Dedifferentiated amniotic fluid mesenchymal stem cell (primary cell): ENCODE data around the gene NDST4.

ENCODE experiments used
- DNase-seq: peaks from one replicate; pipeline ENCODE4 v3.0.0-alpha.2; 2016; ENCODE audit errors: extremely low spot score

Gene NDST4

DNA sequence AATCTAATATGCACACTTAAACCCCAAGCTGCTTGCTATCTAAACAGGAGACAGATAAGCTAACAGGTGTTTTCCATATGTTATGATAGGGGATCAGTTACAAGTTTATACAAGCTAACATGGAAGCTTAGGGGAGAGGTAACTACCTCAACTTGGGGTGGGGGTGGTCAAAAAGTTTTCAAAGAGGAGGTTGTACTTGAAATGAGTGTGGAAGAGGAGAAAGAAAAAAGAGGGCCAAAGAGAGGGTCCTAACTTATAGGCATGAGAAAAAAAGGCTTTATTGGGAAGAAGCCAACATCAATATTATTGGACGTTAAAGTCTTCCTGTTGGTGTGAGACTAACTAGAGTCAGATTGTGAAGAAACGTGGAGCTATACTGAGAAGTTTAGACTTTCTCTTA is 205.9 kb downstream of the NDST4 start:
- DNase-seq: no peak

DNA sequence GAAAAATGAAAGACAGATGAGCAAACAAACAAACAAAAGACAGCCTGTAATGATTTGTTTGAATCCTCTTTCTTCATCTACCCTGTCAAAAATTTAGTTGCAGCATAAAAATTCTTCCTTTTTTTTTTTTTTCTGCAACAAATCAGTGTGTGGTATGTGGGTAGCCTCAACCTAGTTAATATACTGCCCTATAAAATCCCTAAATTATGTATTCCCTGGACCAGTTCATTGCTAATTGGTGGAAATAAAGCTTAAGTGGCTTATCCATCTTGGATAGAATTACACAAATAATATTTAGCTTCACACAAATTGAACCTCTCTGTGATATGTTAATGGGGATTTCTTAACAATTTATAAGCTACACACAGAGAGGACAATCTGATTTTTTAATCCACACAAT is 208.4 kb downstream of the NDST4 start:
- DNase-seq: no peak

DNA sequence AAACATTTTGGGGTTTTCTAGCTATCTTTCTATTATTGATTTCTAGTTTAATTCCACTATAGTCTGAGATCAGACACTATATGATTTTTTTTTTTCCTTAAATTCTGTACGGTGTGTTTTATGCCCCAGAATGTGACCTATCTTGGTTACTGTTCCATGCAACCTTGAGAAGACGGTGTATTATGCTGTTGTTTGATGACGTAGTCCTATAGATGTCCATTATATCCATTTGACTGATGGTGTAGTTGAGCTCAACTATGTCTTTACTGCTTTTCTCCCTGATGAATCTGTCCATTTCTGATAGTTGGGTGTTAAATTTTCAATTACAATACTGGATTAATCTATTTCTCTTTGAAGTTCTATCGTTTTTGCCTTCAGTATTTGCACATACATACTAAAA is 212.5 kb downstream of the NDST4 start:
- DNase-seq: no peak

DNA sequence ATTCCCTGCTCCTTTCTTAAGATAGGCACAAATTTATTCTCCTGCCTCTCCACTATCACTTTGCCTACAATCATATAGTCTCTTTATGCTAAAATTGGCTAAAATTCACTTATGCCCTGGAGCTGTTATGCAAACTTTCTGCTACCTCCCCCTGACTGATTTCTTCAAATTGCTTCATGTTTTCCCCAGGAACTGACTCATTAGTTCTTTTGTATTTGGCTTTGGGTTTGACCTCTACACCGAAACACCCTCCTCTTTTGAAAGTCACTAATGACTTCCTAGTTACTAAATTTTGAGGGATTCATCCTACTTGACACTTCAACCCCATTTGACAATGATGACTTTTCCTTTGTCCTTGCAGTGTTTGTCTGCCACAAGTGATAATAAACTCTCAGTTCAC is 222.6 kb downstream of the NDST4 start:
- DNase-seq: no peak

DNA sequence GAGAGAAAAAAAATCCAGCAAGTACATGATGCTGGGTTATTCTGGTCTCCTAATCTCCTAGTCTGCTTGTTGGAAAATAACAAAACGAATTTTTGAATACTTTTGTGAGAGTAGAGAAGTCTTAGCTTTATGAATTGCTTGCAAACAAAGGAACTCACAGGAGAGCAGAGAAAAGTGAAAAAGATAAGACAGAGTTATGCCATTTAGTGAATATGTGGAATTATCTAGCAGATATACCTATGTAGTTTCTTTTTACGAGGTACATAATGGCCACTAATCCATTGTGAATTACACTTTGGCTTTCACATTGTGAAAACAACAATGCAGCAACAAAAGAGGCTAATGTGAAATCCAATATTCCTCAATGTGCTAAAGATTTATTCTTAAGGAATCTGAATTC is 226.7 kb downstream of the NDST4 start:
- no peak for DNase-seq

DNA sequence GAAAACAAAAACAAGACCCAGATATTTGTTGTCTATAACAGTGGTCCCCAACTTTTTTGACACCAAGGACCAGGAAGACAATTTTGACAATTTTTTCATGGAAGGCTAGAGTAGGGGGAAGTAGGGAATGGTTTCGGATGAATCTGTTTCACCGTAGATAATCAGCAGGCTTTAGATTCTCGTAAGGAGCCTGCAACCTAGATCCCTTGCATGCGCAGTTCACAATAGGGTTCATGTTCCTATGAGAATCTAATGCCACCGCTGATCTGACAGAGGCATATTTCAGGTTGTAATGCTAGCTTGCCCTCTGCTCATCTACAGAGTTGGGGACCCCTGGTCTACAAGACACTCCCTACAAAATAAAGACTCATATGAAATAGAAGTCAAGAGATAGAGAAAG is 229.8 kb downstream of the NDST4 start:
- DNase-seq: no peak

DNA sequence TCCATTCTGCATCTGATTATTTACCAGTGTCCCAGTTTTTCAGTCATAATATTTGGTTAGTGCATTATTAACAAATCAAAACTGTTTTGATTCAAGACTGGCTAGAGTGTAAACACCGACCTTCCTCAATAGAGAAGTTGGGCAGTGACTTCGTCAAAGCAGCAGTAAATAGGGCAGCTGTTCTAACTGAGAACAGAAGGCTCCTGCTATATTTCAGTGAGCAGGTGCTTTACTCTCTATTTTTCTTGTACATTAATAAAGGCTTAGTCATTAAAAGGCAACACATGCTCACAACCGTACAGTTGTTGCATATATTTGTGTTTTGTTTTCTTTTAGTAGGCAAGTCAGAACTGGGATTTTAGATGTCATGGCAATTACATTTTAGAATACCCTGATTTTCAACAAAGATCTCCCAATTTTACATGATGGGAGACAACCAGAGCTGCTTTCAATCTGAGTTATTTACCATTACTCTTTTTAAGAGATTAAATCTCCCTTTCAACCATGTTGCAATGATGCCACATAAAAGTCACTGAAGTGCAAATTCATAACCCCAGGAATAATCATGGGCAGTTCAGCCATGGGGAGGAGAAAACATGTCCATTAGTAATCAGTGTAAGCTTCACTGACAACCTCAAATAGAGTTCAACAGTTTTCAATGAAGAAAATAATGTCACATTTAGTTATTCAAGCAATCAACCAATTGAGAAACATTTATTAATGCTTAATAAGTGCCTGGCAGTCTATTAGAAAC is 233.3 kb downstream of the NDST4 start:
- DNase-seq: no peak

DNA sequence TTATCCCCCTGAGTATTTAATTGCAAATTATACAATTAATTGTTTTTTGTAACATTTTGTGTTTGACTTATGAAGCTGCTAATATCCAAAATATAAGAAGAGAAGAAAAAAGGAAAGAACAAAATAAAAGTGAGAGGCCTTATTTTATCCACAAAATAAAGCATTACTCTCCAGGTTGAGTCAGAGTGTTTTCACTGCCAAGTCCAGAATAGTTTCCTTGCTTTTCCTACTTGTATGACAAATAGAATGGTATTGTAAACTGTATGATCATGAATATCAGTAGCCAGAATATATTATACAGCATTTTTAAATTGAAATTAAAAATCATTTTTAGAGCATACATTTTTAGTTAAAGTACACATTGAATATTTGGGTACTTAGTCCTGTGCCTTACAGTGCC is 237.8 kb downstream of the NDST4 start:
- DNase-seq: no peak

DNA sequence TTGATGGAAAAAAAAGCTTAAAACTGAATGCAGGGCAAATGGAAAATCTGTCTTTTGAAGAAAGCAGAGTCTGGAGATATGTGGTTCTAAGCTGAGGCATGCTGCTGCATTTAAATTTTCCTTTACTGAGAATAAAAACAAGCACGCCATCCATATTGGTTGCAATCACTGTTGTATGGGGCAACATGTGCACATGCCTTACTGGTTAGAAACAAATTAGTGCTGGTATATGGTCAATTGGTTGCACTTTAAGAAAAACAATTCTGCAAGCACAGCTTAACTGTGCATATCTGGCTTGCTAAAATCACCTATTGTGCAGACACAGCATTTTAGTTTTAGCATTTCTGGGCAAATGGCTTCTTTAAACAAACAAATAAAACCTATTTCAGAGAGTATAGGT is 239.1 kb downstream of the NDST4 start:
- no peak for DNase-seq

DNA sequence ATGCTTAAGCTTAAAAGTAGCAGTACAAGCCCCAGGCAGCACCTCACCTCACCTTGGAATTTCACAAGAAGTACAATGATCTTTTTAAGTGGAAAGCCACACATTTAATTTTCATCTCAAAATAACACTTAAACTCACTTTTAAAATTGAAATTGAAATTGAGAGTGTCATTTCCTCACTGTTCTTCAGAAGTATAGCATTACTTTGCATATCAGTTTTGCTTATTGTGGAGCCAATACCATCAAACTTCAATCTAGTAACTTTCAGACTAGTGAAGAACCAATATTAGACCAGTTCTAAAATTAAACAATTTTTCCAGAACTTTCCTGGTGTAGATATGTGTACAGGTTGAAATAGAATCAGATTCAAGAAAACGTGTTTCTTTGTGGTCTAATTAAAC is 242.4 kb downstream of the NDST4 start:
- DNase-seq: no peak

DNA sequence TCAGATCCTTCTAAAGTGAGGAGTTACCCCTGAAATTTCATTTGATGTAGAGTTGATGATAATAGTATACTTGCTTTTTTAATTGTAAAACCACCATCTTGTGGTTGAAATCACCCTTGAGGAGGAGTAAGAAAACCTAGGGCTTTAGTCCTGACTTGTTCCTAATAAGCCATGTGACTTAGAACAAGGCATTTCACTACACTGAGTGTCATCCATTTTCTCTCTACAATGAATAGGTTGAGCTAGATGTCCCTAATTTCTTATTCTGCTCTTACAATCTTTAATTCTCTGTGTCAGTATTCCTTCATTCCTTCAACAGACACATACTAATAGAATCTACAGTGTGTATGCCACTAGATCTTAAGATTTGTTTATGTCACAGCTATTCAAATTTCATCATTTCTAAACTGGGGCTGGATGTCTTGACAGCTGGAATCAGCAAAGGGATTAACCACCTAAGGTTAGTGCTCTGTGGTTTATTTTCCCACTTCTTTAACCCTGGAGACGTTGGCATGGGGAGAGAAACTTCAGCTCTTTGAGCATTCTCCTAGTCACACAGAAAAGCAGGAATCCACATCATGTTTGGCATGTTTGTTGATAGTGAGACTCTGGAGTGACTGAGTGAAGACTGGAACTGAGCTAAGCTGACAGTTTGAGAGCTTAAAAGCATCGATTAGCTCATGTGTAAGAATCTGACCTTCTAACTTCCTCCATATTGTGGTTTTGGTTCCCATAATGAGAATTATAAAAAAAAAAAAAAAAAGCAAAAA is 246.3 kb downstream of the NDST4 start:
- DNase-seq: no peak

DNA sequence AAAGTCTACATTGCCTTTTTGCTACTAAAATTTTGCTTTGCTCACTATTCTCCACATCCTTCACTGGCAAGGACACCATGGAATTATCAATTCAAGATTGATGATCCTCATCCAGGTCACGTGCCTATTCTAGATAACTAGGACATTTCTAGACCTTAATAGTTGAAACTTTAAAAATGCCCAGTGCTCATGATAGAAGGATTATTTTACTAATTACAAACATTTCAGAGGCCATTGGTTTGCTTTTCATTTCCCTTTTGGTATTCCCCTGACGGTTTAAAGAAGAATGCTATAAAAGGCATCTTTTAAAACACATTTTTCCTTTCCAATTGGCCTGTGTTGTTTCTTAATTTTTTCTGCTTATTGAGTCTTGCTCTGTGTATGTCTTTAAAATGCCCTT is 249.4 kb downstream of the NDST4 start:
- DNase-seq: no peak

DNA sequence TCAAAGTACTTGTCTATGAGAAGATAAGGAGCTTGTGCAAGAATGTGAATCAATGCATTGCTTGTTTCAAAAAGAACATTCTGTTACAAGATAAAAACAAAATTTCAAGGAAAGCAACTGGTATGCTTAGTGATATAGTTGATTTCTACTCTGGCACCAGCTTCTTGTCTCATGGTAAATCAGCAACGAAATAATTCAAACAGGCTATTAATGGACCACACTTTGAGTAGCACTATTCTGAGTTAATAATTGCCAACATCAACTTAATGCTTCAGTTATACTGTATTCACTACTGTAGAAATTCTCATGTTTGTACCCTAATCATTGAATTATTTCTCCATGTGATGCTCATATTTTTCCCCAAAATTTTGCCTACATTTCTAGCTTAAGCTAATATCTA is 252.6 kb downstream of the NDST4 start:
- no peak for DNase-seq

DNA sequence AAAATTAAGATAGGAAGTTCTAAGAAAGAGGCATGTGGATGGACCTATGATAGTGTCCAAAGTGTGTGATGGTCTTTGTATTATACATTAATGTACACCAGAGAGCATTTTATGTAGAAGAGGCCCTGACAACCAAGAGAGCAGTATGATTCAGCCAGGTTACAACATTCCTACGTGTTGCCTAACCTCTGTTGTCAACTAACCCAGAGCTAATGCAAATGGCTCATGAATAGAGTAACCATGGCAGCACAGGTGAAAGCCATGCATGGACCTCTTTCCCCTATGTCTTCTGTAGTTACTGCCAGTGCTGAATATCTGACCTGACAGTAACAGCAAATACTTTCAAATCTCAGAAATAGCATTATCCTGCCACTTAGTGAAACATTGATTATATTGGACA is 255.6 kb downstream of the NDST4 start:
- DNase-seq: no peak

DNA sequence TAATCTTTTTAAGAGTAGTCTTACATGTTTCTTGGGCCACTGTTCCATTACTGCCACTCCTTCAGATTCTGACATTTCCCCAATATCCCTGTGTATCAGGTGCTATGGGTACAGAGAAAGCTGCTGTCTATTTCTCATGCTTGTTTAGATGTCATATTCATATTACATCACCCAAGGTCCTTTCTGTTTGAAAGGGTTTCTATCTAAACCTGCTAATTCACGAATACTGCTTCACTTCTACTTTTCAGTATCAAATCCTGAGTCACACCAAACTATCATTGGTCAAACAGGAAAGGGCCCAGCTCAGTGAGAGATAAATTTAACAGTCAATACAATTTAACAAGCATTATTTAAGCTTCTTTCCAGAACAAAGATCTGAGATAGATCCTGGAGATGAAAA is 273.4 kb downstream of the NDST4 start:
- no peak for DNase-seq

DNA sequence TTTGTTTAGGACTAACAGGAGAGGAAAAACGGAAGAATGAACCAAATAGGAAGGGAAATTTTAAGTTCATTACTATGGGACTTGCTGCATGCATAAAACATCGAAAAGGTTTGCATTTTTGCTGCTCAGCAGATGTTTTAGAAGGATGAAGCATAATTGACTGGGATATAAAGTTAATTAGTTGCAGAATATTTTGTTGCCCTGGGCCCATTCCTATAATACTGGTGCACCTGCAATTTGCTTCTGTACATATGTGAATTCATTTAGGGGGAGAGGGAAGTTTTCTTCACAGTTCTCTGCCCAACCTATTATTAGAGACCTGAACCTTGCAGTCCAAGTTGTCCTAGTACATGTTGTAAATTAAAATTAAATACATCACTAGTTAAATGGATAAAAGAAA is 282.8 kb downstream of the NDST4 start:
- DNase-seq: no peak

DNA sequence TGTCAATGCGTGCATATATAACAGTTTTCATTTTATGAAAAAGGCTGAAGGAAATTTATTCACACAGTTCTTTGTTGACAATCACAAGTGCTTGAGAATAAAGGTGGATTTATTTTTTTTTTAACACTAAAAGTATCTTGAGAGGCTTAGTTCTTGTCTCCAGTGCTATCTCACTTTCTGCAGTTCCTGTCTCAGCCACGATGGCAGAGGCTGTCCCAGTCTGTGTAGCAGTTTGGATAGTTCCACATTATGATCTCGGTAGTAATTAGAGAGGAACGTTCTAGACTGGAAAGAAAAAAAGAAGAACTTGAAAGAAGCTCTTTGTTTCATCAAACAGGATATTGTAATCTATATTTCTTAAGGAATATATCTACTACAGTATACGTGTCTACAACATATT is 285.8 kb downstream of the NDST4 start:
- DNase-seq: no peak

DNA sequence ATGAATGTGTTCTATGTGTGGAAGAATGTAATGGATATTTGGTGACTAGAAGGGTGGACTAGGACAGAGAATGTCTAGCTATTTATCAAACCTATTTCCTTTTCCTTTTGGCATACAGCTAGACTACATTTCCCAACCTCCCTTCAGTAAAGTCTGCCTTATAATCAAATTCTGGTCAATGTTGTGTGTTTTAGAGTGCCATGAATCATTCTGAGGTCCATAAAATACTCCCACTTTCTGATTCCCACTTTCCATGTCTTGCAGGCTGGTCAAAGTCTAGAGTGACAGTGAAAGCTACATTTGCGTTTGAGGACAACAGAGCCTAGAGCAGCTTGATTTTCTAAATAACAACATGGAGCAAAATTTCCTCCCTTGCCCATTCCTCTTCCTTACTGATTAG is 297.7 kb downstream of the NDST4 start:
- DNase-seq: no peak

DNA sequence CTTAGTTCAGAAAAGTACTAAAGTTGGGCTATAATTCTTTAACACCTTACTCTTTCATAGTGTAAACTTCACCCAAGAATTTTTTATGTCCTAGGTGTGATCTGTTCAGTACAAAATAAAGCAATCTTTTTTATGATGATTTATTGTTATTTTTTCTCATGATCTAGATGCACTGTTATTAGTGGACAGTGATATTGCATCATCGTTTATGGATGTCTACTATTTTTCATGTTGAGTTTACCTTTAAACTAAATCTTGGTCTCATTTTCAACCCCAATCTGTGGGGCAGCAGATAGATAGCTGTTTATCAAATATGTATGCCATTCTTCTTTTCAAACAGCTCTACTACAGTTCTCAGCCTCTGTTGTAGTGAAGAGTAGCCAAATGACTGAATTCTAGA is 299.5 kb downstream of the NDST4 start:
- DNase-seq: no peak

DNA sequence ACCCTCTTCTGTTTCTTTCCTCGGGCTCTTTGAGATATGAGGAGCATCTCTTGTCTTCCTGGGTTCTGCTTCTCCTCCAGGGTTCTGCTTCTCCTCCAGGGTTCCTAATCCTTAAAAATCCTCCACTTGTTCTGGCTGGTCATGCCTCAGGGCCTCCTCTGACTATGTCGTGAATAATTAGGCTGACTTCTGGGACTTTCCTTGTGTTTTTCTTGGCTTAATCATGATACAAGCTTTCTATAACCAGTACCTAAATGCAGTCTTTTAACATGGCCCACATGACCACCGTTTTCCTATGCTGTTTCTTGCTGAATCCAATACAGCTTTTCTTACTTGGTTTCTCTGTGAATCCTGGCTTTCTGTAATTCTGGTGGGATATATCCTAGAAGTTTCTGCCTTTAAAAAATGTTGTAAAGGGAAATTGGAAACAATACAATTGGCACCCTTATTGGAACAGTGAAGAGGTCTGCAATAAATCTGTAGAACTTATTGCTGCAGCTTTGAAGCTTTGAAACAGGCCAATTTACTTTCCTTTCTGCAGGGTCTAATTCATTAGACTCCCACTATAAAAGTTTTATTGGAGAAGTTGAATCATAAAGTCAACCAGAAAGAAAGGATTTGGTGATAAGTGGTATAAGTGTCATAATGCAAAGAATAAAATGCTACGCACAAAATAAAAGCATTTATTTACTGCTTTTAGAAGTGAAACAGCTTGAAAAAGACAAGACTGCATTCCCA is 301.7 kb downstream of the NDST4 start:
- no peak for DNase-seq

DNA sequence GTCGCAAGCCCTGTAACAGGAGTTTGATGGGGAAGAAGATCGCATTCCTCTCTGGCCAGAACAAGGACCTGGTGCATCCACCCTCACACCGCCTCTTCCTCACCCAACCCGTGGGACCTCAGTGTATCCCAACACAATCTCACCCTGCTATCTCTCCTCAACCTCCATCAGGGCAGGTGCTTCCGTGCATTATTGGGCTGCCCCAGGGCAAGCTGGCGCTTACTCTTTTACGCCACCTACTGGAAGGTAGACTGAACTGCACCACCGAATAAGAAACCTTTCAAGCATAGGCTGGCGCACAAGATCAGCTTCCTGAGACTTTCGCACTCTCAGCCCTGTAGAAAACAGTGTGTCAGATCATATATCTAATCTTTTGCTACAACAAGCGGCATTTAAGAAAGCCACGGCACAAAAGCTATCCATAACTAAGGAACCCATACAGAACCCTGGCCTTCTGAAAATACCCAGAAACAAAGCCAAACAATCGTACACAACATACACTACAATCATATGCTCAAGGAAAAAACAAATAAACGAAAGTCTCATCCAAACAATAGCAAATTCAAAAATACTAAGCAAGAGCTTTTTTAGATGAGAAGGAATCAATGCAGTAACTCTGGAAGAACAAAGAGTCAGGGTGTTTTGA is 305.5 kb downstream of the NDST4 start:
- no peak for DNase-seq

DNA sequence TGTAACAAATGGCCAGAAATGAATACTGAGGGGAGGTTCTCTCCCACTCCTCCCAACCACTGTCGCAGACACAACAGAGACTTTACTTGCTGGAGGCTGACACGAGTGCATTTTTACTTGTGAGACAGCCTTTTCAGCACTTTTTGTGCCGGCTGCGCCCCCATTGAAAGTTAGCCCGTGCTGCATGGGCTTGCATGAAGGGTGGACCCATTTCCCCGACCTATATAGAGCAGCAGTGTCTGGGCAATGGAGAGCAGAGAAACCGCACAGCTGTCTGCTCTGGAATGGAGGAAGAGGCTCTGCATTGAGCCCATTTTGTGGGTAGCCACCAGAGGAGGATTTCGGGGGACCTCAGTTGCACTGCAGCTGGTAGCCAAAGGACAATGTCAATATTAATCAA is 306.1 kb downstream of the NDST4 start:
- no peak for DNase-seq
